Activated T-cell treated with anti-CD3 and anti-CD28 coated beads, Interleukin-2, amount 50 U/mL, for 4 hours (primary cell): ENCODE measurements around the gene KCNQ1. TPM values are rescaled to one million over a fixed set of nuclear protein-coding genes. Genes with fewer than 3 reads are reported as not detected.

Source experiments
- ATAC-seq, 2 donors: fragments of 200-7000 bp; cut with Tn5 transposase; one replicate each; pipeline ENCODE4 v1.10.0; 2021
- DNase-seq: peaks from one replicate; pipeline ENCODE4 v3.0.0-alpha.2; 2020
- H3K27me3 Mint-ChIP-seq: one replicate; pipeline ENCODE4 v1.8.0; 2021; ENCODE audit warnings: low read depth, mixed read lengths
- H3K36me3 Mint-ChIP-seq: one replicate; pipeline ENCODE4 v1.8.0; 2022; ENCODE audit warnings: mixed read lengths; ENCODE audit not compliant: insufficient read depth
- H3K4me1 Mint-ChIP-seq: one replicate; pipeline ENCODE4 v1.8.0; 2021; ENCODE audit warnings: low read depth, mixed read lengths
- H3K4me3 Mint-ChIP-seq: one replicate; pipeline ENCODE4 v1.8.0; 2021; ENCODE audit warnings: mild to moderate bottlenecking, moderate library complexity, mixed read lengths
- H3K9me3 Mint-ChIP-seq: one replicate; pipeline ENCODE4 v1.8.0; 2021; ENCODE audit warnings: mixed read lengths
- total RNA-seq, 3 donors: library from RNA; stranded (reverse); gene quantifications; one replicate each; pipeline ENCODE4 v1.2.1, GENCODE V29; 2021

KCNQ1 gene
- total RNA-seq, 3 donors from 2014 or later, result 2.3 to 3.0 (median 2.8) TPM

DNA sequence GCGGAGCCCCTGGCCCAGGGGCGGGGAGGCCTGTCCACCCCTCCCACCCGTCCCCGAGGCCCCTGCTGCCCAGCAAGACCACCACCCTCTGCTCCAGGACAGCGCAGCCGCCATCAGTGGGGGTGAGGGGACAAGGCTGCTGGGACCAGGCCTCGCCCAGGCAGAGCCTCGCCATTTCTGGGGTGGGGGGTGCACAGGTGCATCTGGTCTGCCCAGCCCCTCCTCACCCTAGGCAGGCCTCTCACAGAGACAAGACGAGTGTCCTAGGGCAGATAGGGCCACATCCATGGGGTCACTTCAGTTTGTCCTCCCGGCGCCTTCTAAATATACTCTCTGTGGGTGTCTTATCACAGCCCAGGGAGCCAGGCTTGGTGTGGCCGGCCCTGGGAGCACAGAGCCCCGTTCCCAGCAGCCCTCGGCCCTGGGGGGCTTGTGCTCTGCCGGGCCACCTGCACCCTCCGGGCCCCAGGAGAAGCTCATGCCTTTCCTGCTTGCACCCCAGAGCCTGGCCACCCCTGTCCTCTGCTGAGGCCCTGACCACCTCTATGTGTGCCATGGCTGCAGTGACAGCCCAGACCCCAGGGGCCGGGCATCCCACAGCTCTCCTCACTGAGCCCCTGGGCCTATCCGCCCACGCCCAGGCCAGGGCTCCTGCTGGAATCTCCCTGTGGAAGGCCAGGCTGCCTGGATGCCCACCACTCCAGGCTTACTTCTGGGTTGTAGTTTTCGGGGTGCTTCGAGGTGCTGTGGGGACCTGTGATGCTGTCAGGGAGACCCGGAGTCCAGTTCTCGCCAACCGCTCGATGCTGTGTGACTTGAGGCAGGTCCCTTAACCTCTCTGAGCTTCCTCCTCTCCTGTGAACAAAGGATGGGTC lies 70.8 kb downstream of the KCNQ1 start:
- no peak overlapping the region for H3K4me3 Mint-ChIP-seq
- no peaks in the 10 kb centered on the region for H3K36me3 Mint-ChIP-seq
- no peak for DNase-seq
- H3K27me3 Mint-ChIP-seq, result no peaks in the 10 kb centered on the region
- no peaks in the 10 kb centered on the region for H3K9me3 Mint-ChIP-seq
- H3K4me1 Mint-ChIP-seq, result no peaks in the 10 kb centered on the region
- no peak for ATAC-seq

GRCh38 chr11:2516276-2517015 lies 71.6 kb downstream of the KCNQ1 start:
- no peaks in the 10 kb centered on the region for H3K9me3 Mint-ChIP-seq
- H3K27me3 Mint-ChIP-seq, result no peaks in the 10 kb centered on the region
- DNase-seq, result no peak
- no peaks in the 10 kb centered on the region for H3K4me1 Mint-ChIP-seq
- H3K36me3 Mint-ChIP-seq, result no peaks in the 10 kb centered on the region
- ATAC-seq, result no peak
- H3K4me3 Mint-ChIP-seq, result no peak overlapping the region

DNA sequence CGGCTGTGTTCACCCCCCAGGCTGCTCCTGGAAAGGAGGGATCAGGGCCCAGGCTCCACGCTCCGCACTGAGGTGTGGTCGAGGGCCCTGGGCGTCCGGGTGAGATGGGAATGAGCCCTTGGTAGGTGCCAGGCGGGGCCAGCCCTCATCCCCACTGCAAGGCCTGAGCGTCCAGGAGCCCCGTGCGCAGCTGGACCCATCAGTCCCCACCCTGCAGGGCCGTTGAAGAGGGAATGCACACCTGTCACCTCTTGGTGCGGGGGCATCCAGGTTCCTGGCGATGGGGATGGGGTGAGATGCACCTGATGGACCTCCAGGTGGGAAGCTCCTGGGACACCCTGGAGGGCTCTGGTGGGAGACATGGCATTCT lies 72.2 kb downstream of the KCNQ1 start:
- Mint-ChIP-seq H3K4me1 (no peaks in the 10 kb centered on the region), H3K36me3 (no peaks in the 10 kb centered on the region), H3K9me3 (no peaks in the 10 kb centered on the region), H3K4me3 (no peak overlapping the region), H3K27me3 (no peaks in the 10 kb centered on the region)
- DNase-seq (peak; percentile 2), ATAC-seq (no peak)

- ATAC-seq, result no peak
- Mint-ChIP-seq H3K9me3 (no peaks in the 10 kb centered on the region), H3K4me3 (no peak overlapping the region), H3K36me3 (no peaks in the 10 kb centered on the region), H3K27me3 (no peaks in the 10 kb centered on the region), H3K4me1 (no peaks in the 10 kb centered on the region)
- DNase-seq, result no peak
These were observed 72.7 kb downstream of the KCNQ1 start for GRCh38 chr11:2517386-2518064.

DNA sequence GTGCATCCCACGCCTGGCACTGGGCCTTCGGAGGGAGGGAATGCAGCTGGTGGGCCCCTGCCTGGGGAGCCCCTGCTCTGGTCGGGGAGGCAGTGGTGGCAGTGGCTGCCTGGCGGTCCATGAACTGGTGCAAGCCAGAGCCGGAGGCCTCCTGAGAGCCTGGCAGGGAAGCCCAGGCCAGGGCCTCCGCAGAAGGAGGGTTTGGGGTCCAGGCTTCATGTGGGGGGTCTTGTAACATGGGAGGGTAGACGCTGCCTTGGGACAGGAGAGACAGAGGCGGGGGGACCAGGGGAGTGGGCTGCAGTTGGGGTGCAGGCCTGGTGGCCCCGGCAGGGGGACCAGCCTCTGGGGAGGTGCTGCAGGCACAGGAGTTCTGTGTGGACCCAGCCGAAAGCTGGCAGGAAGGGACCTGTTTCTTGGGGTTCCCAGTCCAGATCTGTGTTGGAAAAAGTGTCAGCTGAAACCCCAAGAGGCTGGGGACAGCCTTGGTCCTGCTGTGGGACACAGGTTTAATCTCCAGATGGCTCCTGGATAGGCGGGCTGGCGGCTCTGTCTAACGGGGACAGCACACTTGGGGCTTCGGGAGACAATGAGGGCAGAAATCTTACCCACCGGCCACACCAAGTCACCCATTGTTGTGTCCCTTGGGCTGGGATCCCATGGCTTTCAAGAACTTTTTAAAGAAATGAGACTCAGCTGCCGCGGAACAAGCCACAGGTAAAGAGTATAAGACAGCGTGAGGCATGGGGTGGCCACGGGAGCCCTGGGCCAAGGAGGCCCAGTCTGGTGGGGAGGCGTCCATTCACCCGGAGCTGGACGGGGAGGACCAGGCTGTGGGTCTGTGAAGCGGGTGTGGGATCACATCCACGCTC lies 73.5 kb downstream of the KCNQ1 start:
- ATAC-seq (no peak), DNase-seq (peak; percentile 3)
- Mint-ChIP-seq H3K36me3 (no peaks in the 10 kb centered on the region), H3K4me1 (peaks cover 2% of the 10 kb centered on the region), H3K9me3 (no peaks in the 10 kb centered on the region), H3K4me3 (no peak overlapping the region), H3K27me3 (no peaks in the 10 kb centered on the region)

DNA sequence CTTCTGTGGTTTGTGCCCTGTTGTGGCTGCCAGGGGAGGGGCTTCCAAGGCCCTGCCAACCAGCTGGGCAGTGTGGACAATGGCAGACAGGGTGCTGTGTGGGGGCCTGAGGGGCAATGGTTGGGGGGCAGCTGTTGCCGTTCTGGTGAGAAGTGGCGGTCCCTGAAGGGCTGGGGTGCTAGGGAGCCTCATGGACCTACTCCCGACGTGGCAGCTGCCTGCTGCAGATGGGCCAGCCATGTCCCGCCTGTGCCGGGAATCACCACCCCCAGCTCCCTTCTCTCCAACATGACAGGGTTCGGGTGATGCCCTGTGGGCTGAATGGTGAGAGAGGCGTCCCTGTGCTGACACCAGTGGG lies 74.2 kb downstream of the KCNQ1 start:
- H3K36me3 Mint-ChIP-seq, result no peaks in the 10 kb centered on the region
- peaks cover 2% of the 10 kb centered on the region for H3K4me1 Mint-ChIP-seq
- DNase-seq, result peak; percentile 1
- ATAC-seq, result no peak
- H3K4me3 Mint-ChIP-seq, result no peak overlapping the region
- H3K27me3 Mint-ChIP-seq, result no peaks in the 10 kb centered on the region
- H3K9me3 Mint-ChIP-seq, result no peaks in the 10 kb centered on the region

DNA sequence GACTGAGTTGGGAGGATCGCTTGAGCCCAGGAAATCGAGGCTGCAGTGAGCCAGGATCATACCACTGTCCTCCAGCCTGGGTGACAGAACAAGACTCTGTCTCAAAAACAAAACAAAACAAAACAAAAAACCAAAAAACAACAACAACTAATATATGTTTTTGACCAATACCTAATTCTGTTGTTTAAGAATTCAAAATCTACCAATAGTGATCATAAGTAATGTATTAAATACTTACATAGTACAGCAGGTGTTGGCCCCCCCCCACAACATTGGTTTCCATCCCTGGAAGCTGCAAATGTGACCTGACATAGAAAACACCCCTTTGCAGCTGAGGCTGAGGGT lies 74.7 kb downstream of the KCNQ1 start:
- Mint-ChIP-seq H3K36me3 (no peaks in the 10 kb centered on the region), H3K4me1 (peaks cover 2% of the 10 kb centered on the region), H3K9me3 (no peaks in the 10 kb centered on the region), H3K4me3 (no peak overlapping the region), H3K27me3 (no peaks in the 10 kb centered on the region)
- DNase-seq, result no peak
- ATAC-seq, result no peak

- Mint-ChIP-seq H3K9me3 (no peaks in the 10 kb centered on the region), H3K4me3 (no peak overlapping the region), H3K36me3 (no peaks in the 10 kb centered on the region), H3K27me3 (no peaks in the 10 kb centered on the region), H3K4me1 (peaks cover 3% of the 10 kb centered on the region)
- ATAC-seq (no peak), DNase-seq (peak; percentile 5)
These were observed 75.3 kb downstream of the KCNQ1 start for GRCh38 chr11:2519862-2520735.

DNA sequence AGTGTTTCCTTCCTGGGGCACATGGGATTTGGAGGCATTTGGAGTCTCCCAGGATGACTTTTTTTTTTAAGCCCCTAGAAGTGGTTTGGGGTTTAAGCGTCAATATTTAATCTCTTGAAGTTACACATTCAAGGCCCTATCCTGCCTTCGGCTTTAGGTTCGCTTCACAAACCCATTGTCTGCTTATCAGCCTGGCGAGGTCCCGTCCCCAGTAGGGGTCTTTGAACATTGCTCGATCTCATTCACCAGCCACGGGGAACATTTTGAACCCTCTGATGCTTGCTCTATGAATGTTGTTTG lies 75.9 kb downstream of the KCNQ1 start:
- no peaks in the 10 kb centered on the region for H3K27me3 Mint-ChIP-seq
- H3K4me1 Mint-ChIP-seq, result peaks cover 9% of the 10 kb centered on the region

GRCh38 chr11:2521081-2521732 lies 76.4 kb downstream of the KCNQ1 start:
- no peaks in the 10 kb centered on the region for H3K27me3 Mint-ChIP-seq
- no peaks in the 10 kb centered on the region for H3K36me3 Mint-ChIP-seq
- H3K4me1 Mint-ChIP-seq, result peaks cover 14% of the 10 kb centered on the region
- no peak overlapping the region for H3K4me3 Mint-ChIP-seq
- DNase-seq, result peak; percentile 2
- H3K9me3 Mint-ChIP-seq, result no peaks in the 10 kb centered on the region
- no peak for ATAC-seq

More for the DNA sequence above, 75.9 kb downstream of the KCNQ1 start:
- Mint-ChIP-seq H3K36me3 (no peaks in the 10 kb centered on the region), H3K9me3 (no peaks in the 10 kb centered on the region), H3K4me3 (no peak overlapping the region)
- ATAC-seq (no peak), DNase-seq (no peak)

DNA sequence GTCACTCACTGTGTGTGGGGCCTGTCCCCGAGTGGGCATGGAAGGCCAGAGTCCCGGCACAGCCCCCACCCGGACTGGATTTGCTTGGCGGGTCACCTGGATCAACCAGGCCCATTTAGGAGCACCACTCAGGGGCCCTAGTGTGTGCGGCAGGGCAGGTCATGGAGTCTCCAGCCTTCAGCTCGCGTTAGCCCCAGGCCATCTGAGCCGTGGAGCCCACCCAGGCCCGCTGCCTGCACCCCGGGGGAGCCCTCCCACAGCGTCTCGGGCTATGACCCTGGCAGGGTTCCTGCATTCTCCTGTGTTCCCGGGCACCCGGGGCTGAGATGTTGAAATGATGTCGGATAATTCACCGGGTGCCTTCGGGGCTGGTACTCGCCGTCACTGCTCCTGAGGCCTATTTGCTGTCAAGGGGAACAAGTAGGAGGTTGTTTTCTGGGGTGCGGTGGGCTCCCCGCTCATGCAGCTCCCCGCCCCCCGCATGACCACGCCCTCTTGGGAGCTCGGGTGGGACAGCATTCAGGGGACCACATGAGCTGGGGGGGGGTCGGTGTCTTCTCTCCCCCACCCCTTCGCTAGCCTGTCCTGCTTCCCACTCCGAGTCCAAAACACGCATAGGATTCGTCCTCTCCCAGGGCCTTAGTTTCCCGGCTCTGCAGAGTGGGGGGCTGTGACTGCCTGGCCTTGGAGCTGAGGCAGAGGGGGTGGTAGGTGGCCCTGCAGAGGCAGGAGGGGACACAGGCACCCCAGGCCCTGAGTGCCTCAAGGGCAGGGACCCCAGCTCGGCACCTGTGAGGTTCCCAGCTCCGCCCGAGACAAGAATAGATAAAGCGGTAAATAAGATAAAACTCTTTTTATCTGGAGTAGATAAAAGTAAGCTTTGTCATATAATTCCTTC lies 77.2 kb downstream of the KCNQ1 start:
- no peaks in the 10 kb centered on the region for H3K36me3 Mint-ChIP-seq
- H3K9me3 Mint-ChIP-seq, result no peaks in the 10 kb centered on the region
- H3K27me3 Mint-ChIP-seq, result no peaks in the 10 kb centered on the region
- ATAC-seq (no peak), DNase-seq (peak; percentile 3)
- no peak overlapping the region for H3K4me3 Mint-ChIP-seq
- peaks cover 22% of the 10 kb centered on the region for H3K4me1 Mint-ChIP-seq

DNA sequence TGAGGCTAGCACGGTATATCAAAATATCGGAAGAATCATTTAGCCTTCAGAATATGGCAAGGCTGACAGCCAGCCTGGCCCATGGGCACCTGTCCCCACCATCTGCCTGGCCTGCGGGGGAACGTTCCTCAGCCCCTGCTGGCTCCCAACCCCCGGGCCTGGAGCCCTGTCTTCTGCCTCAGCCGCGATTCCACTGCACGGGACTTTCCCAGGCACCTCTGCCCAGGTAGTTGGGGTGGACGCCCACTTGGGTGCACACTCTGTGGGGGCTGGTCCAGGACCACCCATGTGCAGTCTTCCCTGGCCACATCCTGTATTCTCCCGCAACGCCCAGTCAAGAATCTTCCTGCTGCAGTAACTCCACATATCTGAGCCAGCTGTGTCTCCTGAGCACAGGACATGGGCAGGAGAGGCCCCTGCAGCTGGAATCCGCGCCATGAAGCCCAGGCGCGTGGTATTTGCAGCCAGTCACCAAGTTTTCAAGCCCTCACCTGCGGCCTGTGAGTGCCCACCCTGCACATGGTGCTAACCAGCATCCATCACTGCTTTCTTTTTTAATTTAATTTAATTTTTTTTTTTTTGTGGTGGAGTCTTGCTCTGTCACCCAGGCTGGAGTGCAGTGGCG lies 77.9 kb downstream of the KCNQ1 start:
- H3K27me3 Mint-ChIP-seq, result no peaks in the 10 kb centered on the region
- no peak for ATAC-seq
- H3K9me3 Mint-ChIP-seq, result no peaks in the 10 kb centered on the region
- DNase-seq, result peak; percentile 1
- H3K4me1 Mint-ChIP-seq, result peaks cover 27% of the 10 kb centered on the region
- no peaks in the 10 kb centered on the region for H3K36me3 Mint-ChIP-seq
- no peak overlapping the region for H3K4me3 Mint-ChIP-seq
